HG03575 (cell line): ENCODE results near the gene BMP3.
"Not testable (repeated sequence)": the region's sequence is repeated elsewhere in the genome, so short reads cannot be mapped to it uniquely, and the experiment has no call there.

Experiments used
- ATAC-seq: cut with Tn5 transposase; IDR thresholded peaks from one replicate; pipeline ENCODE4 v1.9.1; 2021; ENCODE audit not compliant: unreplicated experiment, insufficient number of reproducible peaks, low FRiP score; ENCODE audit errors: extremely low read depth

BMP3 gene

GRCh38 chr4:81030061-81030980 is at the start of gene BMP3:
Gene BMP3 (plus strand): TSS chr4:81030708. CDS start chr4:81031285, 577 bp downstream.
- no peak for ATAC-seq

GRCh38 chr4:80986011-80986410 is 44.5 kb upstream of the BMP3 start:
- no peak for ATAC-seq

- ATAC-seq = no peak
Observed at GRCh38 chr4:80989921-80990544, 40.5 kb upstream of the BMP3 start.

GRCh38 chr4:80990851-80991250 is 39.7 kb upstream of the BMP3 start:
- ATAC-seq = no peak

GRCh38 chr4:80999943-81000342 is 30.6 kb upstream of the BMP3 start:
- no peak for ATAC-seq

- ATAC-seq = peak; percentile 94
Observed at GRCh38 chr4:81003597-81004111, 26.9 kb upstream of the BMP3 start.

GRCh38 chr4:81007417-81007816 is 23.1 kb upstream of the BMP3 start:
- ATAC-seq = no peak

- not testable (repeated sequence) for ATAC-seq
Observed at GRCh38 chr4:81016566-81016965, 13.9 kb upstream of the BMP3 start.

- no peak for ATAC-seq
Observed at GRCh38 chr4:81019006-81019405, 11.5 kb upstream of the BMP3 start.

GRCh38 chr4:81021142-81021944 is 9.2 kb upstream of the BMP3 start:
- ATAC-seq = no peak

- ATAC-seq = no peak
Observed at GRCh38 chr4:81021981-81022380, 8.5 kb upstream of the BMP3 start.

GRCh38 chr4:81023484-81023883 is 7.0 kb upstream of the BMP3 start:
- ATAC-seq = no peak

- ATAC-seq = no peak
Observed at GRCh38 chr4:81030981-81031791, 678 bp downstream of the BMP3 start.

GRCh38 chr4:81031796-81032551 is 1.5 kb downstream of the BMP3 start:
- ATAC-seq = no peak

- no peak for ATAC-seq
Observed at GRCh38 chr4:81032771-81033684, 2.5 kb downstream of the BMP3 start.

GRCh38 chr4:81038636-81039350 is 8.3 kb downstream of the BMP3 start:
- ATAC-seq = no peak
